Mucosa of stomach (tissue), 1 donor: Measurements from ENCODE around the gene DENND2A.

Experiments
- H3K27me3 ChIP-seq: one replicate; pipeline ENCODE4 v1.7.0; 2013; ENCODE audit warnings: mild to moderate bottlenecking, low read length; ENCODE audit not compliant: control insufficient read depth, insufficient read depth
- H3K36me3 ChIP-seq: one replicate; pipeline ENCODE4 v1.7.0; 2013; ENCODE audit warnings: low read length; ENCODE audit not compliant: control insufficient read depth, insufficient read depth
- H3K4me1 ChIP-seq: one replicate; pipeline ENCODE4 v1.7.0; 2013; ENCODE audit warnings: mild to moderate bottlenecking, low read length; ENCODE audit not compliant: control insufficient read depth, insufficient read depth
- H3K4me3 ChIP-seq: one replicate; pipeline ENCODE4 v1.7.0; 2013; ENCODE audit warnings: low read length
- H3K9ac ChIP-seq: one replicate; pipeline ENCODE4 v1.7.0; 2013; ENCODE audit warnings: mild to moderate bottlenecking, low read length, moderate library complexity
- H3K9me3 ChIP-seq: one replicate; pipeline ENCODE4 v1.7.0; 2013; ENCODE audit warnings: mild to moderate bottlenecking, low read length, moderate library complexity; ENCODE audit not compliant: control insufficient read depth
- donor health status: Pancreatic carcinoma.

DENND2A gene

DNA sequence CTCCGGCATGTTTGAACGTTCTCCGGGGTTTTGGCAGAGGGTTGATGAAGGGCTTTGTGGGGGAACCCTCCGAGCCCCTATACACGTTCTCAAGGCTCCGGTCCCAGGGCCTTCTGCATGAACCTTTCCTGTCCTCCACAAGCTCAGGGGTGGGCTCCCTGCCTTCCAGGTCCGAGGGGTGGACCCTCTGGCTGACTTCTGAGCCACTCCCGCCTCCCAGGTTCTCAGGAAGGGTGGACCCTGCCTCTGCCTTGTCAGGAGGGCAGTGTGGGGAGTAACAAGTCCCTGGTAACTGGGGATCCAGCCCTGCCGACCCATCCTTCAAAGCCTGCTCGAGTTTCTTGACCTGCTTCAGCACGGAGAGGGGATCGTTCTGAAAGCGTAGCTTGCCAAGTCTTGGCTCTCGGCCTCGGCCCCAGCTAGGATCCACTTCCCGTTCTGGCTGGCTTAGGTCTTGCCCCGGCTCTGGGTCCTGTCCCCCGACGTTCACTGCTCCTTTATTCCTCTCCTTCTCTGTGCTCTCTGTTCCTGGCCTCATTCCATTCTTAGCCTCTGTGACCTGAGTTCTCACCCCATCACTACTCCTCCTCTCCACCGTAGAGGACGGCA lies 38.9 kb downstream of the DENND2A start:
- Histone ChIP-seq H3K4me1 (peaks cover 11% of the 10 kb centered on the region), H3K9me3 (no peaks in the 10 kb centered on the region), H3K9ac (no peak overlapping the region), H3K27me3 (no peaks in the 10 kb centered on the region), H3K4me3 (no peak overlapping the region), H3K36me3 (no peaks in the 10 kb centered on the region)

DNA sequence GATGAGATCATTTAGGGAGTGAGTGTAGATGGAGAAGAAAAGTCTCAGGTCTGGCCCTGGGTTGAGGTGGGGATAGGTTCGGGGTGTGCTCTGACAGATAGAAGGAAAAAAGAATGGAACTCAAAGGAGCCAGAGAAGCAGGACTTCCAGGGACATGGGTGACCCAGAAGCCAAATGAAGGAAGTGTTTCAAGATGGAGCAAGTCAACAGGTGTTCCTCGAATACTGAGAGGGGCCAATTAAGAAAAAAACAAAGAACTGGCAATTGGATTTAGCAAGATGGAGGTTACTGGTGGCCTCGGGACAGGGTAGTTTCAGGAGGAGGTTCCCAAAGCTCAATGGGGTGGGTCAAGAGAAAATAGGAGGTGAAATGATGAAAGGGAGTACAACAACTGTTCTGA lies 40.3 kb downstream of the DENND2A start:
- Histone ChIP-seq H3K4me1 (peaks cover 11% of the 10 kb centered on the region), H3K27me3 (no peaks in the 10 kb centered on the region), H3K9ac (no peak overlapping the region), H3K4me3 (no peak overlapping the region), H3K9me3 (no peaks in the 10 kb centered on the region), H3K36me3 (no peaks in the 10 kb centered on the region)

DNA sequence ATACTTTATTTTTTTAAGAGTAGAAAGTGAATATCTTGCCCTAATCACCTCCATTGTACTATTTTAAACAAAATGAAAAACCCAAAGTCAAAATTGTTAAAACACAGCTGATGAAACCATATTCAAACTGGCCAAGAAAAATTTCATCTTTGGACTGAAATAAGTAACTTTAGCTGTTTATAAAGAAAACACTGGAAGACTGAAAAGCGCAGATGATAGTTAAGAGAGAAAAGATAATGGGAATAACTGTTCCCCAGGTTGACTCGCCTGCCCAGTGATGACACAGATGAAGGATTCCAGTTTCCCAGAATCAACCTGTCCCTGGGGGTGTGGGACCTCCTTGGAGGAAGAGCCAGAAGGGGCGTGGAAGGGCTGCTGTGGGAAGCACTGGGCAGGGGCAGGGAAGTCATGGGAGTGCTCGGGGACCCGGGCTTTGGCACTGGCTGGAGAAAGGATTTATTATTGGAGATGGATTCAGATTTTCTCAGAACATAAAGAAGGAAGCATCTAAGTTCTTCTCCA lies 43.1 kb downstream of the DENND2A start:
- Histone ChIP-seq H3K36me3 (no peaks in the 10 kb centered on the region), H3K4me1 (no peaks in the 10 kb centered on the region), H3K4me3 (no peak overlapping the region), H3K27me3 (no peaks in the 10 kb centered on the region), H3K9me3 (no peaks in the 10 kb centered on the region), H3K9ac (no peak overlapping the region)

DNA sequence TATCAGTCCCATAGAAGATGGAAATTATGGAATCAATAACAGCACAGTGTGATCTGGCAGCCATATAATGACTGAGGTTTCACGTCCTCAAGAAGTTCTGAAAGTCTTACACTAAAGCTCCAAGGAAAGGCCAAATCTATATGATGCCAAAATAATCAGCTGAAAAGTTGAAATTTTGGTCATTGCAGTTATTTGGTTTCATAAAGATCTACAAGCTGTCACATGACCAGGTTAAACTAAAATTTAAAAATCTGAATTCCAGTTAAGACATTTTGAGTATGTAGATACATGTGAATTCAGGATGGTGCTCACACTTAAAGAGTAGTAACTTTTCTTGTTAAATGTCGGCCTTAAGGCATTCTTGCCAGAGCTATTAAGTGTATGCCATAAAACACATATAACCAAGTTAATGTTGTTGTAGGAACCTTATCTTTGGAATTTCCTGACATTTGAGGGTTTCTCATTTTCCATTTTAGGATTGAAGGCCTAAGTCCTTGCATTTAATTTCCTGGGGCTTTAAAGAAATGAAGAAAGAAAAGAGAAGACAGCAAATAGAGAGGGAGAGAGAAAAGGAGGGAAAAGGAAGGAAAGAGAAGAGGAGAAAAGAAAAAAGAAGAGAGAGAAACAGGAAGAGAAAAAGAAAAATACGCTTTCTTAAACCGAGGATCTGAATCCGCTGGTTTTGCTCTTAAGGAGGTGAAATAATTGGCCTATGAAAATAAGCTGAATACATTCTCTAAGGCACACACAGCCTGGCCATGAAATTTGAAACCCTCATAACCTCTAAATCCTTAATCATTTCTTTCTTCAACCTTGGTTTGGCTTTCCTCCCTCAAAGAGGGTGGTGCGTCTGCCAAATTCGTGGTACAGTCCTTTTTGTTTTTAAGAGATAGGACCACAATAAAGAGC lies 43.8 kb downstream of the DENND2A start:
- Histone ChIP-seq H3K4me1 (no peaks in the 10 kb centered on the region), H3K27me3 (no peaks in the 10 kb centered on the region), H3K36me3 (no peaks in the 10 kb centered on the region), H3K9me3 (no peaks in the 10 kb centered on the region), H3K9ac (no peak overlapping the region), H3K4me3 (no peak overlapping the region)

DNA sequence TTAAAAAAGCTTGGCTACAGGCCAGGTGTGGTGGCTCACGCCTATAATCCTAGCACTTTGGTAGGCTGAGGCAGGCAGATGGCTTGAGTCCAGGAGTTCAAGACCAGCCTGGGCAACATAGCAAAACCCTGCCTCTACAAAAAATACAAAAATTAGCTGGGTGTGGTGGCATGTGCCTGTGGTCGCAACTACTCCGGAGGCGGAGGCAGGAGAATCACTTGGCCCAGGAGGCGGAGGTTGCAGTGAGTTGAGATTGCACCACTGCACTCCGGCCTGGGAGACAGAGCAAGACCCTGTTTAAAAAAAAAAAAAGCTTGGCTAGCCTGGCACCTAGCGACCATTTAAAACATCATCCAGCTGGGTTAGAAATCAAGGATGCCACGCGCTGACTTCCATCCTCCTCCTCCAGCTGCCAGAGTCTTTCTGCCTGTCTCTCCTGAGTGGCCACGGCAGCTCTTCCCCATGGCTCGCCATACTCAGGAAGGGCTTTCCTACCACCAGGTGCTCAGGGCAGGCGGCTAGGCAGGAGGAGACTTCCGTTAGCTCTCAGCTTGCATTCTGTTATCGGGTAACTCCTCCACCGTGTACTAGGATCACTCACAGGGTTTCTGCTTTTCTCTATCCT lies 45.0 kb downstream of the DENND2A start:
- Histone ChIP-seq H3K4me3 (no peak overlapping the region), H3K27me3 (no peaks in the 10 kb centered on the region), H3K9ac (no peak overlapping the region), H3K36me3 (no peaks in the 10 kb centered on the region), H3K4me1 (no peaks in the 10 kb centered on the region), H3K9me3 (no peaks in the 10 kb centered on the region)

DNA sequence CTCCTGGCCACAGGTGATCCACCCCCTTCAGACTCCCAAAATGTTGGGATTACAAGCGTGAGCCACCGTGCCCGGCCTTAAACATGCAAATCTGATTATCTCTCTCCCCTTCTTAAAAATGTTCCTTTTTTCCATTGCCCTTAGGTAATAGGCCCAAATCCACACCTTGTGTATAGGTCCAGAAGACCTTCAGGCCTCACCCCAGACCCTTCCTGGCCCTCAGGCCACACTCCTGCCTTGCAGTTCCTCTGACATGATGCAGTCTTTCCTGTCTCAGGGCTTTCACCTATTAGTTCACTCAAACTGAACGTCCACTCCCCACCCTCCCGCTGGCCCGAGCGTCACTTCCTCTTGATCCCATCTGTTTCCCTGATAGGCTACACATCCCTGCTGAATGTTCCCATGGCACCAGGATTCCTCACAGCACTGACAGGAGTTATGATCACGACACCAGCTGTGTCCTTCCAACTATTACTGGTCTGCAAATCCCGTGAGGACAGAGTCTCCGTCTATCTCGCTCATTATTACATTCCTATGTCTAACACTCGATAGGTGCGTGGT lies 46.4 kb downstream of the DENND2A start:
- H3K4me3 ChIP-seq: no peak overlapping the region

DNA sequence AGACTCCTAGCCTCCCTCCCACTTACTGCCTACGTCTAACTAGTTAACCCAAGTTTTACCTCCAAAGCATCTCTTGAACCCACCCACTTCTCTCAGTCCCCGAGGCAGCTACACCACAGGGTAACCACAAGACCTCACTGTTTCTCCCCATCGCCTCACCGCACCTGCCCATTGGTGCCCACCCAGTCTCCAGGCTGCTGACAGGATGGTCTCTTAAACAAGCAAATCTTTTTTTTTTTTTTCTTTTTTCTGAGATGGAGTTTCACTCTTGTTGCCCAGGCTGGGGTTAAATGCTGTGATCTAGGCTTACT lies 47.0 kb downstream of the DENND2A start:
- Histone ChIP-seq H3K4me3 (no peak overlapping the region), H3K9ac (no peak overlapping the region), H3K9me3 (no peaks in the 10 kb centered on the region), H3K4me1 (no peaks in the 10 kb centered on the region), H3K27me3 (no peaks in the 10 kb centered on the region), H3K36me3 (no peaks in the 10 kb centered on the region)

More for the DNA sequence above, 46.4 kb downstream of the DENND2A start:
- Histone ChIP-seq H3K36me3 (no peaks in the 10 kb centered on the region), H3K9ac (no peak overlapping the region), H3K4me1 (no peaks in the 10 kb centered on the region), H3K9me3 (no peaks in the 10 kb centered on the region), H3K27me3 (no peaks in the 10 kb centered on the region)

DNA sequence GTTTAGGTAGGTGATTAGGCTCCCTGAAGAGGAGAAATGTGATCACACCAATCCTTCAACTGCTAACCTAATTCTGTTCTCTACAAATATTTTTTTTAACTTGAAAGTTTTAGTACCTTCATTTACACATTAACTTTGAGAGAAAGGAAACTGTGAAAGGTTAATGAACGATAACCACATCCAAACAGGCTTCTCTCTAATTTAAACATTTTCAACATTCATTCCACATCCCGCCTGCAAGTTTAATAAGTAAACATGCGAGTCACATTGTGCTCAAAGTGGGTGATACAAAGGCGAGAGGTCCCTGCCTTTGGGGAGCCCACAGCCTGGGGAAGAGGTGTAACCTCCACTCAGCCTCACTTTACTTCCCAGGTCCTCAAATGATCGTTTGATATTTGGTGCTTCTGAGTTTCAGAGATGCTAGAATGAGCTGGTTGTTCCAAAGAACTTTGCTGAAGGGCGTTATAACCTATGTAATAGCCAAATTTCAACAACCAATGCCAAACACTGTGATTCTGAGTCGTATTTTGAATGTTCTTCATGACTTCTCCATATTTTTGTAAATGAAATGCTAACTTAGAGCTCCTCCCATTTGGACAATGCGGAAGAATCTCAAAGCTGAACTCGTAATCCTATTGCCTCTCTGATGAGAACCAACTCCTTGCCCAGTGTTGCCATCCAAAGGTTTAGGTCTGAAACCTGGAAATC lies 47.5 kb downstream of the DENND2A start:
- Histone ChIP-seq H3K4me1 (no peaks in the 10 kb centered on the region), H3K27me3 (no peaks in the 10 kb centered on the region), H3K4me3 (no peak overlapping the region), H3K9me3 (no peaks in the 10 kb centered on the region), H3K9ac (no peak overlapping the region), H3K36me3 (no peaks in the 10 kb centered on the region)

DNA sequence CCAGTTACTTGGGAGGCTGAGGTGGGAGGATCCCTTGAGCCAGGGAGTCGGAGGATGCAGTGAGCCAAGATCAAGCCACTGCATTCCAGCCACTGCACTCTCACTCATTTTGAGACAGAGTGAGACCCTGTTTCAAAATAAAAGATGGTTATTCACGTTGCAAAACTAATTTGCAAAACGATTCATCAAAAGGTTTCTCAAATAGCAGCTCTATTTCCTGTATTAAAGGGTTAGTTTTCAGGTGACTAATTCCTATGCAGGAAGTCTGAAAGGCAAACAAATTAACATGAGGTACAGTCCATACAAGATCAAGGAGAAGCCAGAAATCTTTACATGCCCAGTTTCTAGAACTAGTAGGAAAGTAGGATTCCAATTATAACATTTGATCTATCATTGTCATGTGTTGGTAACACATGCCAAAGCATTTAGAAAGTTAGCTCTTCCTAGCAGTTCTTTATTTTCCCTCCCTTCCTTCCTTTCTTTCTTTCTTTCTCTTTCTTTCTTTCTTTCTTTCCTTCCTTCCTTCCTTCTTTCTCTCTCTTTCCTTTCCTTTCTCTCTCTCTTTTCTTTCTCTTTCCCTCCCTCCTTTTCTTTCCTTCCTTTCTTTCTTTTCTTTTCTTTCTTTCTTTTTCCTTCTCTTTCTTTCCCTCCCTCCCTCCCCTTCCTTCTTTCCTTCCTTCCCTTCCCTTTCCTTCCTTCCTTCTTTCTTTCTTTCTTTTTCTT lies 49.3 kb downstream of the DENND2A start:
- H3K27me3 ChIP-seq: no peaks in the 10 kb centered on the region
- H3K4me1 ChIP-seq: no peaks in the 10 kb centered on the region
- no peak overlapping the region for H3K9ac ChIP-seq
- no peaks in the 10 kb centered on the region for H3K36me3 ChIP-seq
- no peaks in the 10 kb centered on the region for H3K9me3 ChIP-seq
- no peak overlapping the region for H3K4me3 ChIP-seq

DNA sequence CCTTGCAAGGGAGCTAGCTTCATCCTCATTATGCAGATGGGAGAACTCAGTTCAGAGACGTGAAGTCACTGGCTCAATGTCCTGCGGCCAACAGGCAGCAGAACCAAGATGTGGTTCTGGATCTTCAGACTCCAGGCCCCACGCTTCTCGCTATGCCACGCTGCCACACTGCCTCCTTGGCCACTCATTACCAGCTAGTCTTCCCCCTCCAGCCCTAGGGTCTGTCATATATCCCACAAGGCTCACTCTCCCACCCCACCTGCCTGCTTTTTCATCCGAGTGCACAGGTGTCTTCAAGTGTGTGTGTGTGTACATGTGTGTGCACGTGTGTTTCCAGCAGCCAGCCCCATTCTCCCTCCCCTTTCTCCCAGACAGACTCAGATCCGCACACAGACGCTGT lies 53.4 kb downstream of the DENND2A start:
- Histone ChIP-seq H3K9ac (no peak overlapping the region), H3K4me1 (no peaks in the 10 kb centered on the region), H3K27me3 (no peaks in the 10 kb centered on the region), H3K4me3 (no peak overlapping the region), H3K9me3 (no peaks in the 10 kb centered on the region), H3K36me3 (no peaks in the 10 kb centered on the region)

DNA sequence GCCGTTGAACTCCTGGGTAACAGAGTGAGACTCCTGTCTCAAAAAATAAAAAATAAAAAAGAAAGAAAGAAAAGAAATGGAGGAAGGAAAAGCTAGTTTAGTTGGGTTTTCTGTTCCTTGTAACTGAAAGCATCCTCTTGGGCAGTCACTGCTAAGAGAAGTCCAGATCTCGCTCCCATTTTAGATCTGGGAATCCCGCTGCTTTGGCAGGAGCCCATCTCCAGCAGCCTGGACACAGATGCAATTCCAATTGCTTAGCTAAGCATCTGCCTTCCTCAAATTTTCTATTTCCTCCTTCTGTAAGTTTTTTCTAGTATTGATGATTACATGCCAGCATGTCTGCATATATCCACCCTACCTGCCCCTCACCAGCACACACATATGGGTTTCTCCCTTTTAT lies 54.1 kb downstream of the DENND2A start:
- Histone ChIP-seq H3K27me3 (no peaks in the 10 kb centered on the region), H3K4me1 (no peaks in the 10 kb centered on the region), H3K36me3 (no peaks in the 10 kb centered on the region), H3K9me3 (no peaks in the 10 kb centered on the region), H3K9ac (no peak overlapping the region), H3K4me3 (no peak overlapping the region)
